Upper lobe of left lung (tissue), 6 donors: ENCODE measurements around the gene CD79B. TPM values are rescaled to one million over a fixed set of nuclear protein-coding genes. Genes with fewer than 3 reads are reported as not detected.
A peak's percentile ranks its signal among the peaks of the same experiment; 100 is the strongest.
"Not testable (repeated sequence)": the region's sequence is repeated elsewhere in the genome, so short reads cannot be mapped to it uniquely, and the experiment has no call there.

Source experiments
- ATAC-seq, 2 donors: fragments of 200-7000 bp; cut with Tn5 transposase; one replicate each; pipeline ENCODE4 v1.9.1; 2022; ENCODE audit warnings: mild to moderate bottlenecking in 2 of 2, moderate library complexity in 2 of 2; ENCODE audit not compliant: low FRiP score in 2 of 2
- DNase-seq, 2 donors: peaks; one replicate each; pipeline ENCODE4 v3.0.0-alpha.2; 2019 to 2020
- H3K27ac ChIP-seq, 4 donors: fragments of 200-600 bp; sonication (generic); one replicate each; pipeline ENCODE4 v1.5.1; 2016 to 2019
- H3K27me3 ChIP-seq, 4 donors: fragments of 200-600 bp; sonication (generic); one replicate each; pipeline ENCODE4 v1.5.1; 2017 to 2019
- H3K36me3 ChIP-seq, 4 donors: fragments of 200-600 bp; sonication (generic); one replicate each; pipeline ENCODE4 v1.5.1; 2016 to 2019
- H3K4me1 ChIP-seq, 4 donors: fragments of 200-600 bp; sonication (generic); one replicate each; pipeline ENCODE4 v1.5.1; 2018 to 2019
- H3K4me3 ChIP-seq, 4 donors: fragments of 200-600 bp; sonication (generic); one replicate each; pipeline ENCODE4 v1.5.1; 2017 to 2019; ENCODE audit warnings: mild to moderate bottlenecking in 2 of 4, moderate library complexity in 1 of 4
- H3K9me3 ChIP-seq, 4 donors: fragments of 200-600 bp; sonication (generic); one replicate each; pipeline ENCODE4 v1.5.1; 2018 to 2019
- EP300 ChIP-seq, 4 donors: sonication (generic); formaldehyde crosslinking; IDR thresholded peaks; one replicate each; pipeline ENCODE4 v1.5.1; 2017; ENCODE audit warnings: antibody characterized with exemption in 4 of 4, control low read depth in 2 of 4
- POLR2A ChIP-seq, 4 donors: fragments of 450-650 bp; IDR thresholded peaks; one replicate each; pipeline ENCODE4 v1.5.1; 2016 to 2017; ENCODE audit warnings: antibody characterized with exemption in 4 of 4, mild to moderate bottlenecking in 2 of 4
- POLR2AphosphoS5 ChIP-seq, 2 donors: sonication (generic); formaldehyde crosslinking; IDR thresholded peaks; one replicate each; pipeline ENCODE4 v1.5.1; 2017; ENCODE audit warnings: antibody characterized with exemption in 2 of 2
- WGBS, 2 donors: methylation state at CpG; one replicate each; pipeline ENCODE4 v1.1.5; 2017 to 2018; 5-methylcytosine and 5-hydroxymethylcytosine counted together
- total RNA-seq, 6 donors: library from RNA; depleted of rRNA in 4 of 6; stranded (reverse); fragments of >200 nt in 4 of 6; gene quantifications; one replicate each; pipeline versions ENCODE4 v1.1.0 to v1.2.1, GENCODE V29; 2016 to 2021
- TF ChIP-seq, protein P1 (sequence below), 6 experiments: fragments of 450-650 bp in 4 of 6; fragments of 200-600 bp in 2 of 6; sonication (generic) in 2 of 6; IDR thresholded peaks; one replicate each; pipeline ENCODE4 v1.5.1; 2016 to 2019; ENCODE audit warnings: antibody characterized with exemption in 6 of 6
- donor health status: DM: no; HTN: no; CAD: no; lungs with moderate emphysema.
- donor health status: DM: no; HTN: yes; CAD: no; lungs with severe emphysema.

CD79B gene
- total RNA-seq, 6 donors from 2014 or later = 0.91 to 6.3 (median 2.6) TPM; not detected in 1

GRCh38 chr17:63928966-63929695 is 3.0 kb downstream of the CD79B start:
- DNase-seq = no peak

GRCh38 chr17:63928172-63928666 is 3.9 kb downstream of the CD79B start:
- no peaks in the 10 kb centered on the region for H3K27me3 ChIP-seq
- H3K9me3 ChIP-seq = no peaks in the 10 kb centered on the region
- ATAC-seq (no peak), DNase-seq (no peak)
- H3K4me1 ChIP-seq = peaks cover 14 to 24% (median 16%) of the 10 kb centered on the region in 4 donors
- H3K27ac ChIP-seq = no peak overlapping the region
- H3K36me3 ChIP-seq = no peaks in the 10 kb centered on the region
- 93% methylated on average over 10 of the region's 10 CpGs; no CpG with 5 or more reads in 1 of the 2 donors for WGBS, 2 donors
- H3K4me3 ChIP-seq = no peak overlapping the region
- no peak for TF ChIP-seq POLR2AphosphoS5 (IDR thresholded peaks at IDR 0.05)
- no peak for TF ChIP-seq EP300 (IDR thresholded peaks at IDR 0.05)
- TF ChIP-seq POLR2A (IDR thresholded peaks at IDR 0.05) = no peak
- TF ChIP-seq, protein P1, sequence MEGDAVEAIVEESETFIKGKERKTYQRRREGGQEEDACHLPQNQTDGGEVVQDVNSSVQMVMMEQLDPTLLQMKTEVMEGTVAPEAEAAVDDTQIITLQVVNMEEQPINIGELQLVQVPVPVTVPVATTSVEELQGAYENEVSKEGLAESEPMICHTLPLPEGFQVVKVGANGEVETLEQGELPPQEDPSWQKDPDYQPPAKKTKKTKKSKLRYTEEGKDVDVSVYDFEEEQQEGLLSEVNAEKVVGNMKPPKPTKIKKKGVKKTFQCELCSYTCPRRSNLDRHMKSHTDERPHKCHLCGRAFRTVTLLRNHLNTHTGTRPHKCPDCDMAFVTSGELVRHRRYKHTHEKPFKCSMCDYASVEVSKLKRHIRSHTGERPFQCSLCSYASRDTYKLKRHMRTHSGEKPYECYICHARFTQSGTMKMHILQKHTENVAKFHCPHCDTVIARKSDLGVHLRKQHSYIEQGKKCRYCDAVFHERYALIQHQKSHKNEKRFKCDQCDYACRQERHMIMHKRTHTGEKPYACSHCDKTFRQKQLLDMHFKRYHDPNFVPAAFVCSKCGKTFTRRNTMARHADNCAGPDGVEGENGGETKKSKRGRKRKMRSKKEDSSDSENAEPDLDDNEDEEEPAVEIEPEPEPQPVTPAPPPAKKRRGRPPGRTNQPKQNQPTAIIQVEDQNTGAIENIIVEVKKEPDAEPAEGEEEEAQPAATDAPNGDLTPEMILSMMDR (IDR thresholded peaks at IDR 0.05) = no peak

More at GRCh38 chr17:63928966-63929695, 3.0 kb downstream of the CD79B start:
- no peaks in the 10 kb centered on the region for H3K9me3 ChIP-seq
- 90 to 97% methylated on average over 3 to 10 of the region's 10 CpGs for WGBS, 2 donors
- no peaks in the 10 kb centered on the region for H3K27me3 ChIP-seq
- peaks cover 14 to 24% (median 16%) of the 10 kb centered on the region in 4 donors for H3K4me1 ChIP-seq
- TF ChIP-seq POLR2AphosphoS5 (IDR thresholded peaks at IDR 0.05) (no peak), EP300 (IDR thresholded peaks at IDR 0.05) (no peak), POLR2A (IDR thresholded peaks at IDR 0.05) (no peak)
- TF ChIP-seq, protein P1 (IDR thresholded peaks at IDR 0.05) = no peak
- H3K4me3 ChIP-seq = no peak overlapping the region
- no peak for ATAC-seq
- no peaks in the 10 kb centered on the region for H3K36me3 ChIP-seq
- H3K27ac ChIP-seq = no peak overlapping the region

GRCh38 chr17:63927464-63928171 is 4.5 kb downstream of the CD79B start:
- ATAC-seq (no peak), DNase-seq (no peak)
- Histone ChIP-seq H3K27ac (no peak overlapping the region), H3K4me1 (peaks cover 14 to 24% (median 16%) of the 10 kb centered on the region in 4 donors), H3K27me3 (no peaks in the 10 kb centered on the region), H3K4me3 (no peak overlapping the region), H3K36me3 (no peaks in the 10 kb centered on the region), H3K9me3 (no peaks in the 10 kb centered on the region)
- TF ChIP-seq, protein P1 (IDR thresholded peaks at IDR 0.05) = no peak
- TF ChIP-seq POLR2A (IDR thresholded peaks at IDR 0.05) (no peak), POLR2AphosphoS5 (IDR thresholded peaks at IDR 0.05) (no peak), EP300 (IDR thresholded peaks at IDR 0.05) (no peak)
- WGBS, 2 donors = 61 to 72% methylated on average over 6 to 8 of the region's 8 CpGs

- Histone ChIP-seq H3K4me1 (peaks cover 4 to 10% (median 7%) of the 10 kb centered on the region in 4 donors), H3K36me3 (no peaks in the 10 kb centered on the region), H3K9me3 (no peaks in the 10 kb centered on the region), H3K4me3 (no peak overlapping the region), H3K27me3 (no peaks in the 10 kb centered on the region), H3K27ac (no peak overlapping the region)
- WGBS, 2 donors = 96 to 100% methylated on average over 2 of the region's 2 CpGs
- no peak for ATAC-seq
- DNase-seq = no peak
- TF ChIP-seq POLR2AphosphoS5 (IDR thresholded peaks at IDR 0.05) (no peak), POLR2A (IDR thresholded peaks at IDR 0.05) (no peak), EP300 (IDR thresholded peaks at IDR 0.05) (no peak)
These were observed 6.0 kb downstream of the CD79B start for GRCh38 chr17:63926164-63926563.

- Histone ChIP-seq H3K9me3 (no peaks in the 10 kb centered on the region), H3K27me3 (no peaks in the 10 kb centered on the region), H3K4me1 (peaks cover 0 to 4% (median 1%) of the 10 kb centered on the region in 4 donors), H3K36me3 (no peaks in the 10 kb centered on the region), H3K27ac (no peak overlapping the region), H3K4me3 (no peak overlapping the region)
- WGBS, 2 donors = 70 to 79% methylated on average over 5 of the region's 5 CpGs
- no peak for TF ChIP-seq EP300 (IDR thresholded peaks at IDR 0.05)
- ATAC-seq (no peak), DNase-seq (no peak)
These were observed 6.5 kb downstream of the CD79B start for GRCh38 chr17:63925615-63926014.

DNA sequence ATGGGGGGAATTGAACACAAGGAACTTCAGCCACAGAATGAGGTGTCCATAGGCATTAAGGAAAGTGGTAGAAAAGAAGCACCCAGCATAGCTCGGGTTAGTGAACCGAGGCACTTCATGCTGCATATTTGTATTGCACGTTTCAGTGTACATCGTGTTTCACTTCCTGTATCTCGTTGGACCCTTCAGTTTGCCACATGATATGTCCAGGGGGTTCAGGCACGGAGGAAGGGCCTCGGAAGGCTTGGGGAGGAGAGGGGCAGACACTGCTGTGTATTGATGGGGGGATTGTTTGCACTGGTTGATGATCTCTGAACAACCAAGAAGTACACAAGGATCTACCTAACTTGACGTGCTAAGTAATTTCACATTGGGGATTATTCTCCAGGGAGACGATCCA is 9.7 kb downstream of the CD79B start:
- not testable (repeated sequence) for H3K36me3 ChIP-seq, H3K4me3 ChIP-seq, H3K4me1 ChIP-seq, H3K27me3 ChIP-seq, H3K27ac ChIP-seq, DNase-seq, ATAC-seq, H3K9me3 ChIP-seq
- 62 to 73% methylated on average over 9 of the region's 9 CpGs for WGBS, 2 donors

- not testable (repeated sequence) for DNase-seq, H3K4me1 ChIP-seq
These were observed 11.4 kb downstream of the CD79B start for GRCh38 chr17:63920779-63921178.

GRCh38 chr17:63920050-63920449 is 12.1 kb downstream of the CD79B start:
- ATAC-seq, H3K9me3 ChIP-seq, H3K27me3 ChIP-seq, H3K36me3 ChIP-seq, H3K4me1 ChIP-seq, H3K4me3 ChIP-seq, H3K27ac ChIP-seq, DNase-seq: not testable (repeated sequence)
- 85 to 88% methylated on average over 6 of the region's 6 CpGs for WGBS, 2 donors

More at GRCh38 chr17:63920779-63921178, 11.4 kb downstream of the CD79B start:
- not testable (repeated sequence) for H3K36me3 ChIP-seq, H3K27me3 ChIP-seq, H3K4me3 ChIP-seq, H3K9me3 ChIP-seq, H3K27ac ChIP-seq
- 91 to 93% methylated on average over 4 to 5 of the region's 5 CpGs for WGBS, 2 donors
- peak in 1 of 2 donors; percentile 31 for ATAC-seq
